KOPT-K1 (cell line): Measurements from ENCODE around the gene SEH1L.

ENCODE experiments used
- H3K27ac ChIP-seq: fragments of 200-600 bp; sonication (generic); 2 replicates; pipeline ENCODE4 v1.5.1; 2016; ENCODE audit warnings: antibody characterized with exemption, mild to moderate bottlenecking, low read depth, low read length; ENCODE audit not compliant: poor library complexity, severe bottlenecking
- H3K36me3 ChIP-seq: fragments of 200-600 bp; sonication (generic); 2 replicates; pipeline ENCODE4 v1.5.1; 2017; ENCODE audit warnings: antibody characterized with exemption, mild to moderate bottlenecking, low read length, moderate library complexity; ENCODE audit not compliant: insufficient read depth
- H3K9me3 ChIP-seq: fragments of 200-600 bp; sonication (generic); 2 replicates; pipeline ENCODE4 v1.5.1; 2017; ENCODE audit warnings: antibody characterized with exemption, low read length, mild to moderate bottlenecking; ENCODE audit not compliant: insufficient read depth, poor library complexity, severe bottlenecking

Gene SEH1L

GRCh38 chr18:13028869-13029268 lies 81.1 kb downstream of the SEH1L start:
- Histone ChIP-seq H3K27ac (no peak overlapping the region), H3K36me3 (peaks cover 98% of the 10 kb centered on the region), H3K9me3 (no peaks in the 10 kb centered on the region)

- Histone ChIP-seq H3K36me3 (peaks cover 100% of the 10 kb centered on the region), H3K9me3 (no peaks in the 10 kb centered on the region), H3K27ac (no peak overlapping the region)
Measured at GRCh38 chr18:13032173-13032572, 84.4 kb downstream of the SEH1L start.

- Histone ChIP-seq H3K9me3 (no peaks in the 10 kb centered on the region), H3K27ac (no peak overlapping the region), H3K36me3 (peaks cover 100% of the 10 kb centered on the region)
Measured at GRCh38 chr18:13035249-13035914, 87.6 kb downstream of the SEH1L start.

GRCh38 chr18:13036622-13037320 lies 89.0 kb downstream of the SEH1L start:
- Histone ChIP-seq H3K36me3 (peaks cover 99% of the 10 kb centered on the region), H3K9me3 (peaks cover 4% of the 10 kb centered on the region), H3K27ac (no peak overlapping the region)
